GM18505 (cell line): ENCODE data around the gene FOLR2.

Experiments used
- ATAC-seq: cut with Tn5 transposase; IDR thresholded peaks from one replicate; pipeline ENCODE4 v1.9.1; 2021; ENCODE audit not compliant: unreplicated experiment
- POLR2A ChIP-seq: IDR thresholded peaks from 4 replicates; pipeline ENCODE4 v1.6.1; 2011; ENCODE audit warnings: borderline replicate concordance; ENCODE audit not compliant: insufficient read depth, insufficient read length; ENCODE audit errors: extremely low read depth

The FOLR2 gene

GRCh38 chr11:72230764-72231365 is 14.3 kb downstream of the FOLR2 start:
- no peak for ATAC-seq
- TF ChIP-seq POLR2A: no peak

GRCh38 chr11:72231396-72232259 is 15.0 kb downstream of the FOLR2 start:
- no peak for TF ChIP-seq POLR2A
- ATAC-seq: no peak

GRCh38 chr11:72232260-72233055 is 15.9 kb downstream of the FOLR2 start:
- no peak for ATAC-seq

GRCh38 chr11:72233056-72233772 is 16.6 kb downstream of the FOLR2 start:
- ATAC-seq: no peak
- TF ChIP-seq POLR2A: no peak

More at GRCh38 chr11:72232260-72233055, 15.9 kb downstream of the FOLR2 start:
- TF ChIP-seq POLR2A: no peak

GRCh38 chr11:72233773-72234513 is 17.3 kb downstream of the FOLR2 start:
- no peak for TF ChIP-seq POLR2A
- ATAC-seq: no peak

- ATAC-seq: no peak
- TF ChIP-seq POLR2A: no peak
These were observed 17.9 kb downstream of the FOLR2 start for GRCh38 chr11:72234514-72234830.

- no peak for ATAC-seq
- no peak for TF ChIP-seq POLR2A
These were observed 18.3 kb downstream of the FOLR2 start for GRCh38 chr11:72234920-72235319.

- TF ChIP-seq POLR2A: no peak
- no peak for ATAC-seq
These were observed 18.9 kb downstream of the FOLR2 start for GRCh38 chr11:72235351-72236057.

GRCh38 chr11:72236083-72236697 is 19.6 kb downstream of the FOLR2 start:
- no peak for ATAC-seq
- no peak for TF ChIP-seq POLR2A

GRCh38 chr11:72236774-72237111 is 20.1 kb downstream of the FOLR2 start:
- no peak for ATAC-seq
- TF ChIP-seq POLR2A: no peak

- ATAC-seq: no peak
- TF ChIP-seq POLR2A: no peak
These were observed 20.7 kb downstream of the FOLR2 start for GRCh38 chr11:72237112-72237931.
